Activated CD8-positive, alpha-beta memory T cell treated with anti-CD3 and anti-CD28 coated beads, Interleukin-2, amount 50 U/mL, for 4 hours (primary cell): Measurements from ENCODE around the gene PIEZO2.
"Not testable (repeated sequence)": the region's sequence is repeated elsewhere in the genome, so short reads cannot be mapped to it uniquely, and the experiment has no call there.

ENCODE experiments used
- DNase-seq: peaks from one replicate; pipeline ENCODE4 v3.0.0-alpha.2; 2020

The PIEZO2 gene

GRCh38 chr18:10923141-10923540 is 226.2 kb downstream of the PIEZO2 start:
- DNase-seq = no peak

DNA sequence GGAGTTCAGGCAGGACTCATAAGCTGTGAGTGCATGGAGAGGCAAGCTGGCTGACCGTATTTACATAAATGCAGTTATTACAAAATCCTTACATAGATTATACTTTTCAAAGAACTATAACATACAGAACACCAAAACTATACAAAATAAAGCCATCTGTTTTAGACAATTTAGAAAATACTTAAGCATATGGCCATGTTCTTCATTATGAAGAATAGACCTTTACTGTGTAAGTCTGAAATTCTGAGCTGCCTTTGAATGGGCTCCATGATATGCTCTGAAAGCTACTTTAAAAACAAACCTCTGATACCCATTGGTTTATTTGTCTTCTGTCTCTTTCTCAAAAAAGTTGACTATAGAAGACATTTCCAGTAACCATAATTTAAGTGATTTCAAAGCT is 226.7 kb downstream of the PIEZO2 start:
- DNase-seq = not testable (repeated sequence)

DNA sequence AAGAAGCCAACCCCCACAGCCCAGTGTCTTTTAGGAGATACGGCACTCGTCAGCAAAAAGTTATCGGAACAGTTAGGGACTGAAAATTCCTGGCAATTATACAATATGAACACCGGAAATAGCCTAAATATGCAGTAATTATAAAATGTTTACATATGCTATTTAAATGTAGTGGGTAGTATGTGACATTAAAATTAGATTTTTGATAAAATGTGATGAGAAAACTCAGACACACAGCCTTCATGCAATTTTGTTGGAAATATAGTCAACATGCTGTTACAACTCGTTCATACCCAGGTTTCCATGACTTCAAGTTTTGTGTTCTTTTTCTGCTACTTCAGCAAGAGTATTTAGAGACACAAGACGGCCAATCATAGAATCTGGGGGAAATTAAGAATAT is 229.1 kb downstream of the PIEZO2 start:
- not testable (repeated sequence) for DNase-seq

DNA sequence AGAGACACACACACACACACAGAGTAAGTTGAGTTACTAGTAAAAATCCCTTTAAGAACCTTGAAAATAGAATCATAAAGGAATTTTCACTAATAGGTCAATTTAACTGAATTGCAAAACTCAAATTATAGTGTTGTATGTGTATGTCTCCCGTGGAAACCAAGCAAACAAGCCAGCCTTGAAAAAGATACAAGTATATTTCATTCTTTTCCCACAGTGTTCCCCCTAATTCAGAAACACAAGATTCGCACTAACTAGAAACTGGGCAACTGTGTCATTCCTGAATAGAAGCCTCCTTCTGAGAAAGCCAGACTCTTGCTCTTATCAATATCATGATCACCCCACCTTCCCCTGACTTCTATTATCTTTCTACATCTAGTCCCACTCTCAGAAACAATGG is 229.5 kb downstream of the PIEZO2 start:
- no peak for DNase-seq

DNA sequence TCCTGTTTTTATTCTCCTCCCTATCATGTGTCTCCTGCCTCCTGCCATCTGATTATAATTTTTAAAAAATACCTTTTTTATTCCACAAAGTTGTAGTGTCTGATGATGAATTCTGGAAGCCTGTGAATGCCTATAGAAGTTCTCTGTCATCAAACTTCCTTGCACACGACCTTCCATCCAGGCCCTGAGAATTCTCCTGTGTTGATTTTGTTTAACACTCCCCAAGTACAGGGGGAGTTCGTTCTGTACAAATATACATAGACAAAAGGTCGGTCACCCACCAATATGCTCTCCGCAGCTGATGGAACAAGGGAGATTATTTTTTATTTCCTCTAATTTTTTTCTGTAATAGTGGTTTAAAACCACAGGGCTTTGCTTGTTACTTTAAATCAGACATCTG is 232.5 kb downstream of the PIEZO2 start:
- no peak for DNase-seq

DNA sequence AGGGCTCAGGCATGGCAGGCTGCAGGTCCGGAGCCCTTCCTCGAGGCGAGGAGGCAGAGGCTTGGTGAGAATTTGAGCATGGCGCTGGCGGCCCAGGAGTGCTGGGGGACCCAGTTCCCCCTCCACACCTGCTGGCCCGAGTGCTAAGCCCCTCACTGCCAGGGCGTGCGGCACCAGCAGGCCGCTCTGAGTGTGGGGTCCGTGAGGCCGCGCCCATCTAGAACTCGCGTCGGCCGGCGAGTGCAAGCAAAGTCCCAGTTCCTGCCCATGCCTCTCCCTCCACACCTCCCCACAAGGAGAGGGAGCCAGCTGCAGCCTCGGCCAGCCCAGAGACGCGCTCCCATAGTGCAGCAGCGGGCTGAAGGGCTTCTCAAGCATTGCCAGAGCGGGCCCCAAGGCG is 233.0 kb downstream of the PIEZO2 start:
- no peak for DNase-seq

- DNase-seq = not testable (repeated sequence)
Measured at GRCh38 chr18:10915748-10916147, 233.6 kb downstream of the PIEZO2 start.

- DNase-seq = not testable (repeated sequence)
Measured at GRCh38 chr18:10914610-10915009, 234.8 kb downstream of the PIEZO2 start.

- DNase-seq = no peak
Measured at GRCh38 chr18:10913919-10914318, 235.4 kb downstream of the PIEZO2 start.

DNA sequence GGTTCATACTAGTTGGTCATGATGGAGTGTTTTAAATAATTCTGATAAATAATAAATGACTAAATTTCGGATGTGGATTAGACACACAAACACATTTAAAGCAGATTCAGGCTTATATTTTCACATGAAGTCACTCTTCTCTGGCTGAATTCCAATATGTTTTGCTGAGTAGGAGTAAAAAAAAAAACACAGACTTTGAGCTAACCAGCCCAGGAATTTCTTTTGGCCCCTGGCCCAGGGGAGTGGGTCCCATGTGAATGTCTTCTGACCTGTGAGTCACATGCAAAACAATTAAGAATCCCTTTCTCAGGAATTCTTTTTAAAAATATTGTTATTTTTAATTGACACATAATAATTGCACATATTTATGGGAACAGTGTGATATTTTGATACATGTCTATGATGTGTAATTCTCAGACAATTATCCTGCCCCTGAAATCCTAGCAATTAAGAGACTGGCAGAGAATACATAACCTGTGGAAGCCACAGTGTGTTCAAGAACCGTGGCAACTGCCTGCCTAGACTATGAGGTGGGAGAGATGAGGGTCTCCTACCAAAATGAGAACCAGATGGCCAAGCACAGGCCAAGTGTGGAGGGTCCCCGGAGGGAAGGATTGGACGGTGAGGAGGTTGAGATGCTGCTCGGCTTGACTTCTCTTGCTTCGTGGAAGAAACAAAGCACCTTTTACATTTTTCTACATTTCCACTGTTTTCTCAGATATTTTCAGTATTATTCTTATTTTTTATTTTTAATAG is 236.4 kb downstream of the PIEZO2 start:
- no peak for DNase-seq

DNA sequence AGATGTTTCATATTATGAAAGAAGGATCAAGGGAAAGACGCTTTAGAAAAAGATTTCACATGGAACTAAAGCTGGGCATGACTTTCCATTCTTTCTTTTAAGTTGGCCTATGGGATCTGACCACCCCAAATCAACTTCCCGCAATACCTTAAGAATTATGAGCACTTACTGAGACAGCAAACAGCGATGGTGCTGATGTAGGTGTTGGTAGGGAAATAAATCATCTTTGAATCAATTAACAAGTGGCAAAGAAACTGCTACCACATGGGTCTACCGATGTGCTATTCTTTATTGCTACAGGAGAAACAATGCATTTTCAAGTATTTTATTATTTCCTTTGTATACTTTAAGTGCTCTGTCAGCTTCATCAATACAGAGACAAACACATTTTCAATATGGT is 239.6 kb downstream of the PIEZO2 start:
- DNase-seq = no peak

DNA sequence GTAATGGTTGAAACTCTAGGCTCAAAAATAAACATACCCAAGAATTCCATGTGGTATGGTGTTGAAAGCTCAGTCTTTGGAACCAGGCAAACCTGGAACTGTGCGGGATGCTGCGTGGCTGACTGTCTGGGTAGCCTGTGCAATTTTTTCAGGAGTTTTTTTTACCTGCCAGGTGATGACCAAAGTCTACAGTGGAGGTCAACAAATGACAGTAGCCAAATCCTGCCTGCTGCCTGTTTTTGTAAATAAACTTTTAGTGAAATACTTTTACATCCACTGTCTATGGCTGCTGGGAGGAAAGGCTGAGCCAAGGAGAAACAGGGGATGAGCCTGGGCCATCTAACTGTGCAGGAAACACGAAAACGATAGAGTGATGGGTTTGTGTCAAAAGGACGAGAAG is 240.6 kb downstream of the PIEZO2 start:
- DNase-seq = no peak

DNA sequence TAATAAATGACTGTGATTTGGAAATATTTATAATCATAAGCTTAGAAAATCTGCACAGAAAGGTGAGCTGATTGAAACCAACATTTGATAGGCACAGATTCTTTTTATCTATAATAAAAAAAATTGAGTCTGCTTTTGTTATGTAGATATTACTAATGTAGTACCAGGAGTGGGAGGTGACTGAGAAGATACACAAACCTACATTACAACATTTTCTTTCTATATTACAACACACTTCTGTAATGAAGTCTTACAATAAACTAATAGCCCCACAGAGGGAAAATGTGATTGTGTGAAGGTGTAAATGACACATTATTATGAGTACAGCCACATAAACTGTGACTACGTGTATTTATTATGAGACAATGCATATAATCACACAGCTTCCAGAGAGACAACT is 241.6 kb downstream of the PIEZO2 start:
- DNase-seq = no peak

DNA sequence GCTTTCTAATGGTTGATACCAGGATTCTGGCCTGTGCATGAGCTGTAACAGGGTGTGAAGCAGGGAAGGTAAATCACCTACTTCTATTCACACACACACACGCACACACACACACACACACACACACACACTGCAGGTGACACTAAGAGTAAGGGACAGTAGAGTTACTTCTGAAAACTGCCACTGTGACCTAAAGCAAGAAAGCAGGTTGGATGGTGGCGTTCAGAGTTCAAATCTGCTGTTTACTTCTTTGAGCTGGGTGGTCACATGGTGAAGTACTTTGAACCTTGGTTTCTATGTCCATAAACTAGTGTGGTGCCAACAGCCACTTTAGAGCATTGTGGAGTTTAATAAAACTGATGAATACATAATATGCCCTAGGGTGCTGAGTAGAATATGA is 248.0 kb downstream of the PIEZO2 start:
- DNase-seq = no peak

DNA sequence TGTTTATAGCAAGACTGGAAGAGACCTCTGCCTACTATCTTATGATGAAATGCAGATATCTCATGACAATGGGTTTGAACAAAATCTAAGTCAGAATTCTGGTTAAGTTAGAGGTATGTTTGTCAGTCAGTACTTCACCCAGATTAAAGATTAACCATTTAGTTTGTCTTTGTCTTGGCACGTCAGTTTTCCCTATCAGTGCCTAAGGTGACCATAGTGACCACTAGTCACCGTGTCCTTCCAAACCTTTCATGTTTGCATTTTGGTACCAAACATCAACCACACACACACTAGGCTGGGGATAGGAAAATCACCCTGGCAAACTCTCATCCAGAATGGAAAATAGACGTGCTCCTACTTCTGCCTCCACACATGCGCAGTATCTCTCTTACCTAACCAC is 248.9 kb downstream of the PIEZO2 start:
- DNase-seq = no peak

DNA sequence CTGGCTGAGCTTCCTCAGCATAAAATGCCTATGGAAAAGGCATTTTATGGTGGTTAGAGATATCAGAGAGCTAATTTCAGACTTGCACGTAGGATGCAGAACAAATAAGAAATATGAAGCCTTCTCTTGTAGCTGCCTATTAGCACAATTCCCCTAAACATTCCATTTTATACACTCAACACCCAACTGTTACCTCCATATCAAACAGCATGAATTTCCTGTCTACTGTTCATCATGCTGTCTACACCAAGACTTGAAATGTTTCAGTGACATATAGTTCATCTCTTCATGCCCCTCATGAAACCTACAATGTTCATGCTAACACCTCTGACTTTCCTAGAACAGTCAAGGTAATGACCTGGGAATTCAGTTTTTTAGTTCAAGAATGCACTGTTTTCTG is 249.9 kb downstream of the PIEZO2 start:
- DNase-seq = no peak

GRCh38 chr18:10898417-10898974 is 250.9 kb downstream of the PIEZO2 start:
- no peak for DNase-seq

DNA sequence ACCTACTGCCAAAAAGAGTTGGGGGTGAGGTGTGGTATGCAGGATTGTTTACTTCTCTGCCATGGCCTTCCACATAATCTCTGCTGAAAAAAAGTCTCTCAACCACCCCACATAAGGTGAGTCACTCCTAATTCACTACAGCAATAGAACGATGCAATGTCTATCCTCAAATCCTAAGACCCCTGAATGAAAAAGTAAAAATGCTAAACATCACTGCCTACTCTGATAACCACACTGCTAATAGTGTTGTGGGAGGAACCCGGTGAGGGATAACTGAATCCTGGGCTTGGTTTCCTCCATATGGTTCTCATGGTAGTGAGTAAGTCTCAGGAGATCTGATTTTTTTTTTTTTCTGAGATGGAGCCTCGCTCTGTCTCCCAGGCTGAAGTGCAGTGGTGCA is 252.5 kb downstream of the PIEZO2 start:
- no peak for DNase-seq

GRCh38 chr18:10895976-10896375 is 253.4 kb downstream of the PIEZO2 start:
- DNase-seq = no peak

- no peak for DNase-seq
Measured at GRCh38 chr18:10894501-10894900, 254.9 kb downstream of the PIEZO2 start.

DNA sequence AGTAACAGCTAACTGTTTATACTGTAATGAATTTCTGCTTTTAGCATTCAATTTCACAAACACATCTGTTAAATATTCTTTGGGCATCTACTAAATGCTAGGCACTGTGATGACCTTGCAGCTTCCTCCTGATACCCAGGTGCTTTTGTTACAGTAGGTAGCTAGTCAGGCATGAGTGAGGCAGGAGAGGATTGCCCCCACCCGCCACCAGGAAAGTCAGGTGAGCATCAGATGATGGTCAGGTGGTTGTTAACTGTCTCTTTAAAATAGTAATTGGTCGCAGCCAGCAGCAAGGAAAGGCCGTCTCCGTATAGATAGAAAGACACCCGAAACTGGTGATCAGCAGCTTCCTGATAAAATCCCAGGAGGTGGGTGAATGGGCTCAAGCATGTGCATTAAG is 255.6 kb downstream of the PIEZO2 start:
- DNase-seq = no peak

DNA sequence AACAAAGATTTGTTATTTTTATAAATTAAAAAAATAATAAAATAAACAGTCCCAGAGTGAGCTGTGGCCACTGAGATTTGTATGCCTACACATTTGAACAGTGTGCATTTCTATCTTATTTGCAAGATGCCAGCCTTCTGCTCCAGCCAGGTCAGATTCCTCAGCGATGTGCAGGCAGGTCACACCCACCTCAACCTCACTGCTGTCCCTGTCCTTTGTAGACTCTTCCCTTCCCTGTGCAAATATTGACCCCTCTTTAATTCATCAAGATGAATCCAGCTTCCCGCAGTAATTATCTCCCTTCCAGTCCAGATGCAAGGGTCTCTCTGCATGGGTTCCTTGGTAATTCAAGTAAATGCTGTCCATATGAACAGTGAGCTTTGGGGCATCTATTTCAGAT is 256.2 kb downstream of the PIEZO2 start:
- DNase-seq = no peak

GRCh38 chr18:10892786-10893185 is 256.6 kb downstream of the PIEZO2 start:
- no peak for DNase-seq

GRCh38 chr18:10890022-10890421 is 259.3 kb downstream of the PIEZO2 start:
- no peak for DNase-seq

DNA sequence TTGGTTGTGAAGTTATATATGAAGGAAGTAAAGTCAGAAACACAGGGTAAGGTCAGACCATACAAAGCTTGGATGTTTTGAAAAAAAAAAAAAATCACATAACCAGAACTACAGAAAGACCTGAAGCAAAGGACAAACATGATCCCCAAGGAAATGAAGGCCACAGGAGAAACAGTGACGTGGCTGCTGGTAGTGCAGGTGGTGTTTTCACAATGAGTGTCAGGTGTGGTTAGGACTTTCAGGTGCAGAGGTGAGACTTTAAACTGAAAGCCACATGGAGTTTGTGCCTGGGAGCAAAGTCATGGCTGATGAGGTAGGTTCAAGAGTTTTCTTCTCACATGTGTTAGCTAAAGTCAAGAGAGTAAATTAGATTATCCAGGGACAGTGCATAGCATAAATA is 270.7 kb downstream of the PIEZO2 start:
- DNase-seq = no peak
